ENCODE data around the gene RBMY1J. TPM values are rescaled to one million over a fixed set of nuclear protein-coding genes. Genes with fewer than 3 reads are reported as not detected.

Gene RBMY1J
- polyA plus RNA-seq, 1 of the 3 experiments (the other 2 are of a cell fraction), result not detected

DNA sequence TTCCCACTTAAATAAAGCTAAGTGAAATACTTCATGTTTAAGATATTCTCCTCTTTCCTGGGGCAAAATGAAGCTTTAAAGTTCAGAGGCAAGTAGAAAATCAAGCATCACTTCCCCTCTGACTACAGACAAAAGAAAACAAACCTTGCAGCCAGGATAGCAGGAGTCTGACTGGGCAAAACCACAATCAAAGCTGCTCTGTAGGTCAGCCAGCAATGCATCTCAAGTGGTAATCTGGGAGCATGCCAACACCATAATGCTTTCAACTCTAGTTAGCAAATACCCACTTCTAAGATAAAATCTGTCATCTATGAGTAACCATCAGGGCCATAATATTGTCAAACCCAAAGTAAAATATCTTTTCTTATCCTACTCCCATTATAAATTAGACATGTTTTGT lies 32.6 kb upstream of the RBMY1J start:
- Histone ChIP-seq H3K79me2 (ENCODE audit: insufficient read depth) (no peaks in the 10 kb centered on the region), H3K9me2 (no peaks in the 10 kb centered on the region), H3K9ac (no peak overlapping the region), H3F3A (replicated peaks; ENCODE audit: insufficient read depth) (no peaks in the 10 kb centered on the region), H3K36me3 (replicated peaks in 1 of 2; ENCODE audit: control insufficient read depth in 1 of 2, insufficient read depth in 2 of 2, low read length in 1 of 2) (no peaks in the 10 kb centered on the region), H2AFZ (ENCODE audit: low read depth) (no peak overlapping the region), H3K9me3 (no peaks in the 10 kb centered on the region), H4K20me1 (ENCODE audit: insufficient read depth) (no peaks in the 10 kb centered on the region), H3K4me1 (ENCODE audit: control insufficient read depth in 1 of 2, insufficient read depth in 2 of 2, low read depth in 1 of 2, low read length in 1 of 2) (no peaks in the 10 kb centered on the region), H3K27me3 (ENCODE audit: insufficient read depth) (no peaks in the 10 kb centered on the region), H3K27ac (ENCODE audit: low read depth in 2 of 2, low read length in 1 of 2) (no peak overlapping the region), H3K4me2 (no peak overlapping the region), H3K4me3 (ENCODE audit: low read depth in 2 of 2, low read length in 1 of 2) (no peak overlapping the region)
- no peak for DNase-seq
- CTCF ChIA-PET, result no interaction called here
- TF ChIP-seq EZH2phosphoT487 (IDR thresholded peaks at IDR 0.05; ENCODE audit: borderline replicate concordance, low read depth) (no peak), SMC3 (IDR thresholded peaks at IDR 0.05; ENCODE audit: low read depth, low read length) (no peak), JUND (IDR thresholded peaks at IDR 0.05) (no peak), MEF2A (IDR thresholded peaks at IDR 0.05; ENCODE audit: borderline replicate concordance, low read depth) (no peak), ELF1 (IDR thresholded peaks at IDR 0.05) (no peak), NRF1 (IDR thresholded peaks at IDR 0.05; ENCODE audit: low read depth, low read length) (no peak), EP300 (IDR thresholded peaks at IDR 0.05; ENCODE audit: borderline replicate concordance in 1 of 2, low read depth in 1 of 2, low read length in 1 of 2) (no peak), SIN3A (IDR thresholded peaks at IDR 0.05; ENCODE audit: borderline replicate concordance, low read depth, low read length) (no peak), RXRA (IDR thresholded peaks at IDR 0.05; ENCODE audit: borderline replicate concordance, low read depth) (no peak), TEAD4 (IDR thresholded peaks at IDR 0.05; ENCODE audit: borderline replicate concordance, insufficient read depth) (no peak), GABPA (IDR thresholded peaks at IDR 0.05; ENCODE audit: low read depth) (no peak), TAF1 (IDR thresholded peaks at IDR 0.05; ENCODE audit: borderline replicate concordance, low read depth, low read length) (no peak), CHD2 (IDR thresholded peaks at IDR 0.05; ENCODE audit: low read length, partially characterized antibody) (no peak), FOSL2 (IDR thresholded peaks at IDR 0.05; ENCODE audit: borderline replicate concordance, low read depth) (no peak), FOXM1 (IDR thresholded peaks at IDR 0.05; ENCODE audit: low read depth) (no peak)
- TF ChIP-seq, protein P1, sequence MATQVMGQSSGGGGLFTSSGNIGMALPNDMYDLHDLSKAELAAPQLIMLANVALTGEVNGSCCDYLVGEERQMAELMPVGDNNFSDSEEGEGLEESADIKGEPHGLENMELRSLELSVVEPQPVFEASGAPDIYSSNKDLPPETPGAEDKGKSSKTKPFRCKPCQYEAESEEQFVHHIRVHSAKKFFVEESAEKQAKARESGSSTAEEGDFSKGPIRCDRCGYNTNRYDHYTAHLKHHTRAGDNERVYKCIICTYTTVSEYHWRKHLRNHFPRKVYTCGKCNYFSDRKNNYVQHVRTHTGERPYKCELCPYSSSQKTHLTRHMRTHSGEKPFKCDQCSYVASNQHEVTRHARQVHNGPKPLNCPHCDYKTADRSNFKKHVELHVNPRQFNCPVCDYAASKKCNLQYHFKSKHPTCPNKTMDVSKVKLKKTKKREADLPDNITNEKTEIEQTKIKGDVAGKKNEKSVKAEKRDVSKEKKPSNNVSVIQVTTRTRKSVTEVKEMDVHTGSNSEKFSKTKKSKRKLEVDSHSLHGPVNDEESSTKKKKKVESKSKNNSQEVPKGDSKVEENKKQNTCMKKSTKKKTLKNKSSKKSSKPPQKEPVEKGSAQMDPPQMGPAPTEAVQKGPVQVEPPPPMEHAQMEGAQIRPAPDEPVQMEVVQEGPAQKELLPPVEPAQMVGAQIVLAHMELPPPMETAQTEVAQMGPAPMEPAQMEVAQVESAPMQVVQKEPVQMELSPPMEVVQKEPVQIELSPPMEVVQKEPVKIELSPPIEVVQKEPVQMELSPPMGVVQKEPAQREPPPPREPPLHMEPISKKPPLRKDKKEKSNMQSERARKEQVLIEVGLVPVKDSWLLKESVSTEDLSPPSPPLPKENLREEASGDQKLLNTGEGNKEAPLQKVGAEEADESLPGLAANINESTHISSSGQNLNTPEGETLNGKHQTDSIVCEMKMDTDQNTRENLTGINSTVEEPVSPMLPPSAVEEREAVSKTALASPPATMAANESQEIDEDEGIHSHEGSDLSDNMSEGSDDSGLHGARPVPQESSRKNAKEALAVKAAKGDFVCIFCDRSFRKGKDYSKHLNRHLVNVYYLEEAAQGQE (IDR thresholded peaks at IDR 0.05; ENCODE audit: low read depth, low read length), result no peak
- TF ChIP-seq, protein P2, sequence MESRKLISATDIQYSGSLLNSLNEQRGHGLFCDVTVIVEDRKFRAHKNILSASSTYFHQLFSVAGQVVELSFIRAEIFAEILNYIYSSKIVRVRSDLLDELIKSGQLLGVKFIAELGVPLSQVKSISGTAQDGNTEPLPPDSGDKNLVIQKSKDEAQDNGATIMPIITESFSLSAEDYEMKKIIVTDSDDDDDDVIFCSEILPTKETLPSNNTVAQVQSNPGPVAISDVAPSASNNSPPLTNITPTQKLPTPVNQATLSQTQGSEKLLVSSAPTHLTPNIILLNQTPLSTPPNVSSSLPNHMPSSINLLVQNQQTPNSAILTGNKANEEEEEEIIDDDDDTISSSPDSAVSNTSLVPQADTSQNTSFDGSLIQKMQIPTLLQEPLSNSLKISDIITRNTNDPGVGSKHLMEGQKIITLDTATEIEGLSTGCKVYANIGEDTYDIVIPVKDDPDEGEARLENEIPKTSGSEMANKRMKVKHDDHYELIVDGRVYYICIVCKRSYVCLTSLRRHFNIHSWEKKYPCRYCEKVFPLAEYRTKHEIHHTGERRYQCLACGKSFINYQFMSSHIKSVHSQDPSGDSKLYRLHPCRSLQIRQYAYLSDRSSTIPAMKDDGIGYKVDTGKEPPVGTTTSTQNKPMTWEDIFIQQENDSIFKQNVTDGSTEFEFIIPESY (IDR thresholded peaks at IDR 0.05; ENCODE audit: borderline replicate concordance, low read depth), result no peak
- TF ChIP-seq, protein P3, sequence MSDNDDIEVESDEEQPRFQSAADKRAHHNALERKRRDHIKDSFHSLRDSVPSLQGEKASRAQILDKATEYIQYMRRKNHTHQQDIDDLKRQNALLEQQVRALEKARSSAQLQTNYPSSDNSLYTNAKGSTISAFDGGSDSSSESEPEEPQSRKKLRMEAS (IDR thresholded peaks at IDR 0.05; ENCODE audit: low read depth), result no peak
- TF ChIP-seq, protein P4, sequence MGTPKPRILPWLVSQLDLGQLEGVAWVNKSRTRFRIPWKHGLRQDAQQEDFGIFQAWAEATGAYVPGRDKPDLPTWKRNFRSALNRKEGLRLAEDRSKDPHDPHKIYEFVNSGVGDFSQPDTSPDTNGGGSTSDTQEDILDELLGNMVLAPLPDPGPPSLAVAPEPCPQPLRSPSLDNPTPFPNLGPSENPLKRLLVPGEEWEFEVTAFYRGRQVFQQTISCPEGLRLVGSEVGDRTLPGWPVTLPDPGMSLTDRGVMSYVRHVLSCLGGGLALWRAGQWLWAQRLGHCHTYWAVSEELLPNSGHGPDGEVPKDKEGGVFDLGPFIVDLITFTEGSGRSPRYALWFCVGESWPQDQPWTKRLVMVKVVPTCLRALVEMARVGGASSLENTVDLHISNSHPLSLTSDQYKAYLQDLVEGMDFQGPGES (IDR thresholded peaks at IDR 0.05; ENCODE audit: low read depth, low read length), result no peak
- POLR2A ChIA-PET, result no interaction called here
